ENCODE measurements around the gene MBD5. TPM values are rescaled to one million over a fixed set of nuclear protein-coding genes. Genes with fewer than 3 reads are reported as not detected.

The MBD5 gene
- total and polyA plus RNA-seq, 8 donors = 3.2 to 173 (median 26.5) TPM

GRCh38 chr2:148410899-148411298 is 390.0 kb downstream of the MBD5 start:
- Histone ChIP-seq H3K27me3 (no peaks in the 10 kb centered on the region), H3K4me3 (no peak overlapping the region), H3K4me1 (peaks cover 0 to 4% (median 0%) of the 10 kb centered on the region in 4 donors), H3K36me3 (no peaks in the 10 kb centered on the region), H3K9me3 (peaks cover 0 to 20% (median 15%) of the 10 kb centered on the region in 4 donors), H3K27ac (no peak overlapping the region)
- 33 to 77% (median 61%) methylated on average over 1 of the region's 1 CpG for WGBS, 5 donors
- TF ChIP-seq POLR2AphosphoS5 (IDR thresholded peaks at IDR 0.05) (no peak), CTCF (IDR thresholded peaks at IDR 0.05) (no peak), EP300 (IDR thresholded peaks at IDR 0.05) (no peak), POLR2A (IDR thresholded peaks at IDR 0.05) (no peak)
- intact Hi-C loops (cut with DNase I; ENCODE audit: low total_unique reads) = no loop called here
- no peak for DNase-seq

GRCh38 chr2:148416248-148416647 is 395.4 kb downstream of the MBD5 start:
- WGBS, 5 donors = 47 to 68% (median 57%) methylated on average over 1 of the region's 1 CpG

GRCh38 chr2:148430101-148430500 is 409.2 kb downstream of the MBD5 start:
- WGBS, 5 donors = 73 to 92% (median 80%) methylated on average over 1 of the region's 1 CpG
- Histone ChIP-seq H3K36me3 (no peaks in the 10 kb centered on the region), H3K27me3 (no peaks in the 10 kb centered on the region), H3K4me1 (no peaks in the 10 kb centered on the region), H3K4me3 (no peak overlapping the region), H3K9me3 (peaks cover 0 to 4% (median 2%) of the 10 kb centered on the region in 4 donors), H3K27ac (no peak overlapping the region)
- TF ChIP-seq CTCF (IDR thresholded peaks at IDR 0.05) (no peak), POLR2A (IDR thresholded peaks at IDR 0.05) (no peak), EP300 (IDR thresholded peaks at IDR 0.05) (no peak), POLR2AphosphoS5 (IDR thresholded peaks at IDR 0.05) (no peak)
- intact Hi-C loops (cut with DNase I; ENCODE audit: low total_unique reads) = no loop called here
- no peak for DNase-seq

More at GRCh38 chr2:148416248-148416647, 395.4 kb downstream of the MBD5 start:
- Histone ChIP-seq H3K27ac (no peak overlapping the region), H3K9me3 (peaks cover 0 to 31% (median 19%) of the 10 kb centered on the region in 4 donors), H3K4me1 (peaks cover 0 to under 1% (median 0%) of the 10 kb centered on the region in 4 donors), H3K4me3 (no peak overlapping the region), H3K36me3 (no peaks in the 10 kb centered on the region), H3K27me3 (no peaks in the 10 kb centered on the region)
- DNase-seq = no peak
- TF ChIP-seq EP300 (IDR thresholded peaks at IDR 0.05) (no peak), POLR2AphosphoS5 (IDR thresholded peaks at IDR 0.05) (no peak), POLR2A (IDR thresholded peaks at IDR 0.05) (no peak), CTCF (IDR thresholded peaks at IDR 0.05) (no peak)
- intact Hi-C loops (cut with DNase I; ENCODE audit: low total_unique reads) = no loop called here

- Histone ChIP-seq H3K9me3 (no peaks in the 10 kb centered on the region), H3K4me1 (no peaks in the 10 kb centered on the region), H3K36me3 (no peaks in the 10 kb centered on the region), H3K27me3 (no peaks in the 10 kb centered on the region), H3K4me3 (no peak overlapping the region), H3K27ac (no peak overlapping the region)
- no peak for TF ChIP-seq EP300 (IDR thresholded peaks at IDR 0.05)
- no peak for TF ChIP-seq POLR2AphosphoS5 (IDR thresholded peaks at IDR 0.05)
- no peak for TF ChIP-seq POLR2A (IDR thresholded peaks at IDR 0.05)
- intact Hi-C loops (cut with DNase I; ENCODE audit: low total_unique reads) = no loop called here
- DNase-seq = no peak
- WGBS, 5 donors = 92 to 100% (median 98%) methylated on average over 1 of the region's 1 CpG
Measured at GRCh38 chr2:148447877-148448276, 427.0 kb downstream of the MBD5 start.

- no peaks in the 10 kb centered on the region for H3K9me3 ChIP-seq
- intact Hi-C loops (cut with DNase I; ENCODE audit: low total_unique reads) = no loop called here
- H3K36me3 ChIP-seq = no peaks in the 10 kb centered on the region
- no peak for DNase-seq
- H3K27ac ChIP-seq = no peak overlapping the region
- WGBS, 5 donors = 92 to 97% (median 95%) methylated on average over 3 of the region's 3 CpGs
- TF ChIP-seq POLR2A (IDR thresholded peaks at IDR 0.05) = no peak
- TF ChIP-seq POLR2AphosphoS5 (IDR thresholded peaks at IDR 0.05) = no peak
- TF ChIP-seq CTCF (IDR thresholded peaks at IDR 0.05) = no peak
- no peak for TF ChIP-seq EP300 (IDR thresholded peaks at IDR 0.05)
- no peaks in the 10 kb centered on the region for H3K4me1 ChIP-seq
- no peaks in the 10 kb centered on the region for H3K27me3 ChIP-seq
- no peak overlapping the region for H3K4me3 ChIP-seq
Measured at GRCh38 chr2:148450531-148450930, 429.6 kb downstream of the MBD5 start.

All from stomach (tissue), 9 donors.